Muscle layer of duodenum (tissue), 2 donors: Measurements from ENCODE around the gene PDZD8.
"Not testable (repeated sequence)": the region's sequence is repeated elsewhere in the genome, so short reads cannot be mapped to it uniquely, and the experiment has no call there.

Experiments used
- H3K27ac ChIP-seq: one replicate; pipeline ENCODE4 v1.7.0; 2013; ENCODE audit warnings: mild to moderate bottlenecking, low read length
- H3K27me3 ChIP-seq: one replicate; pipeline ENCODE4 v1.7.0; 2013; ENCODE audit warnings: low read depth, mild to moderate bottlenecking, control low read depth, low read length
- H3K36me3 ChIP-seq, 2 donors: one replicate each; pipeline ENCODE4 v1.7.0; 2013; ENCODE audit warnings: low read length in 2 of 2, control low read depth in 1 of 2, mild to moderate bottlenecking in 1 of 2; ENCODE audit not compliant: insufficient read depth in 2 of 2, control insufficient read depth in 1 of 2
- H3K4me1 ChIP-seq, 2 donors: one replicate each; pipeline ENCODE4 v1.7.0; 2013; ENCODE audit warnings: low read length in 2 of 2, mild to moderate bottlenecking in 2 of 2, control low read depth in 1 of 2, moderate library complexity in 1 of 2; ENCODE audit not compliant: insufficient read depth in 2 of 2, control insufficient read depth in 1 of 2
- H3K4me3 ChIP-seq, 2 donors: one replicate each; pipeline ENCODE4 v1.7.0; 2013; ENCODE audit warnings: low read length in 2 of 2, low read depth in 1 of 2, mild to moderate bottlenecking in 1 of 2
- H3K9me3 ChIP-seq, 2 donors: one replicate each; pipeline ENCODE4 v1.7.0; 2013; ENCODE audit warnings: low read length in 2 of 2, control low read depth in 1 of 2, mild to moderate bottlenecking in 1 of 2; ENCODE audit not compliant: control insufficient read depth in 1 of 2
- donor health status: healthy.

PDZD8 gene

GRCh38 chr10:117312430-117312829, 62.8 kb downstream of the PDZD8 start:
- Histone ChIP-seq H3K4me3 (no peak overlapping the region), H3K36me3 (peaks cover 0 to 7% of the 10 kb centered on the region in 2 donors), H3K4me1 (no peaks in the 10 kb centered on the region), H3K27me3 (no peaks in the 10 kb centered on the region), H3K27ac (no peak overlapping the region), H3K9me3 (no peaks in the 10 kb centered on the region)

- peaks cover 0 to 7% of the 10 kb centered on the region in 2 donors for H3K36me3 ChIP-seq
- H3K27me3 ChIP-seq = no peaks in the 10 kb centered on the region
- H3K9me3 ChIP-seq = no peaks in the 10 kb centered on the region
- H3K27ac ChIP-seq = no peak overlapping the region
- H3K4me3 ChIP-seq = no peak overlapping the region
- no peaks in the 10 kb centered on the region for H3K4me1 ChIP-seq
Observed at GRCh38 chr10:117311261-117311660, 64.0 kb downstream of the PDZD8 start.

- Histone ChIP-seq H3K27ac (no peak overlapping the region), H3K9me3 (no peaks in the 10 kb centered on the region), H3K4me1 (no peaks in the 10 kb centered on the region), H3K36me3 (peaks cover 3 to 4% of the 10 kb centered on the region in 2 donors), H3K4me3 (no peak overlapping the region), H3K27me3 (no peaks in the 10 kb centered on the region)
Observed at GRCh38 chr10:117306674-117307073, 68.6 kb downstream of the PDZD8 start.

- not testable (repeated sequence) for H3K4me1 ChIP-seq, H3K4me3 ChIP-seq, H3K27me3 ChIP-seq, H3K27ac ChIP-seq, H3K36me3 ChIP-seq, H3K9me3 ChIP-seq
Observed at GRCh38 chr10:117303451-117303850, 71.8 kb downstream of the PDZD8 start.

- H3K4me3 ChIP-seq = no peak overlapping the region
Observed at GRCh38 chr10:117300671-117301070, 74.6 kb downstream of the PDZD8 start.

GRCh38 chr10:117299435-117299834, 75.8 kb downstream of the PDZD8 start:
- Histone ChIP-seq H3K36me3 (peaks cover 0 to 3% of the 10 kb centered on the region in 2 donors), H3K27me3 (no peaks in the 10 kb centered on the region), H3K4me1 (no peaks in the 10 kb centered on the region), H3K9me3 (no peaks in the 10 kb centered on the region), H3K4me3 (no peak overlapping the region), H3K27ac (no peak overlapping the region)

More at GRCh38 chr10:117300671-117301070, 74.6 kb downstream of the PDZD8 start:
- H3K27me3 ChIP-seq = no peaks in the 10 kb centered on the region
- no peaks in the 10 kb centered on the region for H3K9me3 ChIP-seq
- peaks cover 0 to 3% of the 10 kb centered on the region in 2 donors for H3K36me3 ChIP-seq
- no peak overlapping the region for H3K27ac ChIP-seq
- no peaks in the 10 kb centered on the region for H3K4me1 ChIP-seq

- Histone ChIP-seq H3K4me1 (no peaks in the 10 kb centered on the region), H3K36me3 (no peaks in the 10 kb centered on the region), H3K27ac (no peak overlapping the region), H3K9me3 (no peaks in the 10 kb centered on the region), H3K4me3 (no peak overlapping the region), H3K27me3 (no peaks in the 10 kb centered on the region)
Observed at GRCh38 chr10:117298219-117298618, 77.0 kb downstream of the PDZD8 start.

GRCh38 chr10:117294735-117295134, 80.5 kb downstream of the PDZD8 start:
- Histone ChIP-seq H3K4me3 (no peak overlapping the region), H3K36me3 (no peaks in the 10 kb centered on the region), H3K9me3 (no peaks in the 10 kb centered on the region)

GRCh38 chr10:117294039-117294645, 81.1 kb downstream of the PDZD8 start:
- Histone ChIP-seq H3K27ac (no peak overlapping the region), H3K36me3 (peaks cover 4 to 6% of the 10 kb centered on the region in 2 donors), H3K27me3 (no peaks in the 10 kb centered on the region), H3K4me1 (no peaks in the 10 kb centered on the region), H3K4me3 (no peak overlapping the region), H3K9me3 (no peaks in the 10 kb centered on the region)

More at GRCh38 chr10:117294735-117295134, 80.5 kb downstream of the PDZD8 start:
- Histone ChIP-seq H3K27me3 (no peaks in the 10 kb centered on the region), H3K4me1 (no peaks in the 10 kb centered on the region), H3K27ac (no peak overlapping the region)

- H3K36me3 ChIP-seq, H3K9me3 ChIP-seq, H3K27me3 ChIP-seq, H3K4me3 ChIP-seq, H3K27ac ChIP-seq, H3K4me1 ChIP-seq: not testable (repeated sequence)
Observed at GRCh38 chr10:117290872-117291271, 84.4 kb downstream of the PDZD8 start.

- H3K27ac ChIP-seq = no peak overlapping the region
- H3K4me3 ChIP-seq = no peak overlapping the region
- H3K27me3 ChIP-seq = no peaks in the 10 kb centered on the region
- H3K36me3 ChIP-seq = peaks cover 25 to 31% of the 10 kb centered on the region in 2 donors
- no peaks in the 10 kb centered on the region for H3K4me1 ChIP-seq
- H3K9me3 ChIP-seq = no peaks in the 10 kb centered on the region
Observed at GRCh38 chr10:117284716-117285494, 90.3 kb downstream of the PDZD8 start.
